Uterus (tissue), 2 donors: ENCODE results near the gene NXT1.

Experiments
- POLR2A ChIP-seq, 2 donors: fragments of 450-650 bp; IDR thresholded peaks; one replicate each; pipeline ENCODE4 v1.6.1; 2016; ENCODE audit warnings: antibody characterized with exemption in 2 of 2, mild to moderate bottlenecking in 1 of 2, moderate library complexity in 1 of 2
- TF ChIP-seq, protein P1 (sequence below), 4 experiments: fragments of 200-600 bp in 2 of 4; fragments of 450-650 bp in 2 of 4; sonication (generic) in 2 of 4; IDR thresholded peaks; one replicate each; pipeline ENCODE4 v1.5.1; 2016 to 2019; ENCODE audit warnings: antibody characterized with exemption in 4 of 4, mild to moderate bottlenecking in 2 of 4, moderate library complexity in 1 of 4

DNA sequence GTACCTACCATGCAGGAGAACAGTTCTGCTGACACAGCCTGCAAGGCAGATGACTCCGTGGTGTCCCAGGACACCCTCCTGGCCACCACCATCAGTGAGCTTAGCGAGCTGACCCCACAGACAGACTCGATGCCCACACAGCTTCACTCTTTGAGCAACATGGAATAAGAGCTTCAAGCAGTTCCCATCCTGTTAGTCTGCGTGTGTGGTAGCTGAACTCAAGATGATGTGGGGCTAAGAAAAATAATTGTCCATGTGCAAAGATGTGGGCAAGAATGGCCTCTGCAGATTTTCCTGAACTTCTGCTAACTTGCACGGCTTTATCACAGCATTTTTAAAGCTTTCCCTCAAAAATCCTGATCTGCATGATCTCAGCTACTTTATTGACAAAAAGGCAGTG is 19.7 kb downstream of the NXT1 start:
- TF ChIP-seq, protein P1, sequence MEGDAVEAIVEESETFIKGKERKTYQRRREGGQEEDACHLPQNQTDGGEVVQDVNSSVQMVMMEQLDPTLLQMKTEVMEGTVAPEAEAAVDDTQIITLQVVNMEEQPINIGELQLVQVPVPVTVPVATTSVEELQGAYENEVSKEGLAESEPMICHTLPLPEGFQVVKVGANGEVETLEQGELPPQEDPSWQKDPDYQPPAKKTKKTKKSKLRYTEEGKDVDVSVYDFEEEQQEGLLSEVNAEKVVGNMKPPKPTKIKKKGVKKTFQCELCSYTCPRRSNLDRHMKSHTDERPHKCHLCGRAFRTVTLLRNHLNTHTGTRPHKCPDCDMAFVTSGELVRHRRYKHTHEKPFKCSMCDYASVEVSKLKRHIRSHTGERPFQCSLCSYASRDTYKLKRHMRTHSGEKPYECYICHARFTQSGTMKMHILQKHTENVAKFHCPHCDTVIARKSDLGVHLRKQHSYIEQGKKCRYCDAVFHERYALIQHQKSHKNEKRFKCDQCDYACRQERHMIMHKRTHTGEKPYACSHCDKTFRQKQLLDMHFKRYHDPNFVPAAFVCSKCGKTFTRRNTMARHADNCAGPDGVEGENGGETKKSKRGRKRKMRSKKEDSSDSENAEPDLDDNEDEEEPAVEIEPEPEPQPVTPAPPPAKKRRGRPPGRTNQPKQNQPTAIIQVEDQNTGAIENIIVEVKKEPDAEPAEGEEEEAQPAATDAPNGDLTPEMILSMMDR (IDR thresholded peaks at IDR 0.05), result no peak
- no peak for TF ChIP-seq POLR2A (IDR thresholded peaks at IDR 0.05)
